Upper lobe of right lung (tissue), 1 donor: ENCODE results near the gene ASB5. TPM values are rescaled to one million over a fixed set of nuclear protein-coding genes. Genes with fewer than 3 reads are reported as not detected.

Source experiments
- ATAC-seq: fragments of 200-7000 bp; cut with Tn5 transposase; one replicate; pipeline ENCODE4 v1.9.1; 2020; ENCODE audit warnings: mild to moderate bottlenecking, moderate library complexity
- DNase-seq: peaks from one replicate; pipeline ENCODE4 v3.0.0-alpha.2; 2020
- H3K27ac ChIP-seq: fragments of 200-600 bp; one replicate; pipeline ENCODE4 v1.8.0; 2022
- H3K27me3 ChIP-seq: fragments of 200-600 bp; one replicate; pipeline ENCODE4 v1.8.0; 2022; ENCODE audit warnings: mild to moderate bottlenecking
- H3K36me3 ChIP-seq: fragments of 200-600 bp; one replicate; pipeline ENCODE4 v1.8.0; 2022
- H3K4me1 ChIP-seq: fragments of 200-600 bp; one replicate; pipeline ENCODE4 v1.8.0; 2022
- H3K4me3 ChIP-seq: fragments of 200-600 bp; one replicate; pipeline ENCODE4 v1.8.0; 2022; ENCODE audit warnings: mild to moderate bottlenecking
- H3K9me3 ChIP-seq: fragments of 200-600 bp; one replicate; pipeline ENCODE4 v1.8.0; 2022
- CTCF ChIP-seq: fragments of 200-600 bp; IDR thresholded peaks from one replicate; pipeline ENCODE4 v1.8.0; 2022; ENCODE audit warnings: antibody characterized with exemption
- intact Hi-C: fragments of 100-400 bp; cut with DNase I; formaldehyde crosslinking; loops from one replicate; pipeline ENCODE4 v1.11.0; 2022
- total RNA-seq: library from RNA; stranded (reverse); fragmentation: NEBNext Ultra II Directional; extraction: Animal tissue kit (Norgen Biotek cat#: 25700); gene quantifications from one replicate; pipeline ENCODE4 v1.2.1, GENCODE V29; 2021
- donor health status: DM: no; HTN: yes; CAD: no; lungs with severe emphysema.

ASB5 gene
- total RNA-seq, 1 donor from 2014 or later: not detected

GRCh38 chr4:176266026-176266425 lies 3.0 kb downstream of the ASB5 start:
- no peaks in the 10 kb centered on the region for H3K36me3 ChIP-seq
- DNase-seq (no peak), ATAC-seq (no peak)
- H3K4me1 ChIP-seq: no peaks in the 10 kb centered on the region
- H3K9me3 ChIP-seq: no peaks in the 10 kb centered on the region
- intact Hi-C loops: no loop called here
- H3K4me3 ChIP-seq: no peak overlapping the region
- no peaks in the 10 kb centered on the region for H3K27me3 ChIP-seq
- TF ChIP-seq CTCF: no peak
- H3K27ac ChIP-seq: no peak overlapping the region

GRCh38 chr4:176262243-176262642 lies 6.8 kb downstream of the ASB5 start:
- no peaks in the 10 kb centered on the region for H3K27me3 ChIP-seq
- no peak for TF ChIP-seq CTCF
- H3K4me1 ChIP-seq: no peaks in the 10 kb centered on the region
- no peaks in the 10 kb centered on the region for H3K36me3 ChIP-seq
- DNase-seq (no peak), ATAC-seq (no peak)
- no peak overlapping the region for H3K4me3 ChIP-seq
- no peaks in the 10 kb centered on the region for H3K9me3 ChIP-seq
- intact Hi-C loops: no loop called here
- H3K27ac ChIP-seq: no peak overlapping the region

- no peaks in the 10 kb centered on the region for H3K4me1 ChIP-seq
- no peak overlapping the region for H3K4me3 ChIP-seq
- no peak for ATAC-seq
- H3K36me3 ChIP-seq: no peaks in the 10 kb centered on the region
- intact Hi-C loops: no loop called here
- DNase-seq: no peak
- H3K27ac ChIP-seq: no peak overlapping the region
- no peaks in the 10 kb centered on the region for H3K27me3 ChIP-seq
- no peaks in the 10 kb centered on the region for H3K9me3 ChIP-seq
- TF ChIP-seq CTCF: no peak
These were observed 7.5 kb downstream of the ASB5 start for GRCh38 chr4:176261481-176261880.

GRCh38 chr4:176261018-176261417 lies 8.0 kb downstream of the ASB5 start:
- no peak for DNase-seq

GRCh38 chr4:176259330-176260090 lies 9.5 kb downstream of the ASB5 start:
- Histone ChIP-seq H3K4me1 (no peaks in the 10 kb centered on the region), H3K27me3 (no peaks in the 10 kb centered on the region), H3K27ac (no peak overlapping the region), H3K4me3 (no peak overlapping the region), H3K36me3 (no peaks in the 10 kb centered on the region), H3K9me3 (no peaks in the 10 kb centered on the region)
- intact Hi-C loops: no loop called here
- TF ChIP-seq CTCF: no peak
- ATAC-seq: no peak
- DNase-seq: no peak

More at GRCh38 chr4:176261018-176261417, 8.0 kb downstream of the ASB5 start:
- Histone ChIP-seq H3K9me3 (no peaks in the 10 kb centered on the region), H3K36me3 (no peaks in the 10 kb centered on the region), H3K4me1 (no peaks in the 10 kb centered on the region), H3K27me3 (no peaks in the 10 kb centered on the region), H3K27ac (no peak overlapping the region), H3K4me3 (no peak overlapping the region)
- intact Hi-C loops: no loop called here
- no peak for ATAC-seq
- TF ChIP-seq CTCF: no peak
